Measurements from ENCODE around the gene PLIN3. TPM values are rescaled to one million over a fixed set of nuclear protein-coding genes. Genes with fewer than 3 reads are reported as not detected.
A peak's percentile ranks its signal among the peaks of the same experiment; 100 is the strongest.
"Not testable (repeated sequence)": the region's sequence is repeated elsewhere in the genome, so short reads cannot be mapped to it uniquely, and the experiment has no call there.

PLIN3 gene
- polyA plus RNA-seq, 3 donors, result 22.0 to 55.5 (median 46.2) TPM

GRCh38 chr19:4856468-4856867, 11.0 kb downstream of the PLIN3 start:
- WGBS, 3 donors, result 68 to 95% (median 94%) methylated on average over 12 of the region's 12 CpGs
- H3K27ac ChIP-seq (ENCODE audit: low read depth, low read length), result not testable (repeated sequence)

- not testable (repeated sequence) for H3K27ac ChIP-seq (ENCODE audit: low read depth, low read length)
- WGBS, 3 donors, result 90 to 91% (median 90%) methylated on average over 8 of the region's 8 CpGs
Observed at GRCh38 chr19:4853506-4853905, 14.0 kb downstream of the PLIN3 start.

DNA sequence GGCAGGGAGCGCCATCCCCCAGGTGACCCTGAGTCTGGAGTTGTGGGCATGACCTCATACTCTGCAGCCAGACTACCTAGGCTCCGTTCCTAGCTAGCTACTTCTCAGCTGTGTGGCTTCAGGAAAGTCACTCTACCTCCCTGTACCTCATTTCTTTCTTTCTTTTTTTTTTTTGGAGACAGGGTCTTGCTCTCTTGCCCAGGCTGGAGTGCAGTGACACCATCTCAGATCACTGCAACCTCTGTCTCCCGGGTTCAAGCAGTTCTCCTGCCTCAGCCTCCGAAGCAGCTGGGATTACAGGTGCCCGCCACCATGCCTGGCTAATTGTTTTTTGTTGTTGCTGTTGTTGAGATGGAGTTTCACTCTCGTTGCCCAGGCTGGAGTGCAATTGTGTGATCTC, 15.0 kb downstream of the PLIN3 start:
- H3K27ac ChIP-seq (ENCODE audit: low read depth, low read length), result no peak overlapping the region
- WGBS, 3 donors, result 91 to 92% (median 92%) methylated on average over 6 of the region's 6 CpGs

DNA sequence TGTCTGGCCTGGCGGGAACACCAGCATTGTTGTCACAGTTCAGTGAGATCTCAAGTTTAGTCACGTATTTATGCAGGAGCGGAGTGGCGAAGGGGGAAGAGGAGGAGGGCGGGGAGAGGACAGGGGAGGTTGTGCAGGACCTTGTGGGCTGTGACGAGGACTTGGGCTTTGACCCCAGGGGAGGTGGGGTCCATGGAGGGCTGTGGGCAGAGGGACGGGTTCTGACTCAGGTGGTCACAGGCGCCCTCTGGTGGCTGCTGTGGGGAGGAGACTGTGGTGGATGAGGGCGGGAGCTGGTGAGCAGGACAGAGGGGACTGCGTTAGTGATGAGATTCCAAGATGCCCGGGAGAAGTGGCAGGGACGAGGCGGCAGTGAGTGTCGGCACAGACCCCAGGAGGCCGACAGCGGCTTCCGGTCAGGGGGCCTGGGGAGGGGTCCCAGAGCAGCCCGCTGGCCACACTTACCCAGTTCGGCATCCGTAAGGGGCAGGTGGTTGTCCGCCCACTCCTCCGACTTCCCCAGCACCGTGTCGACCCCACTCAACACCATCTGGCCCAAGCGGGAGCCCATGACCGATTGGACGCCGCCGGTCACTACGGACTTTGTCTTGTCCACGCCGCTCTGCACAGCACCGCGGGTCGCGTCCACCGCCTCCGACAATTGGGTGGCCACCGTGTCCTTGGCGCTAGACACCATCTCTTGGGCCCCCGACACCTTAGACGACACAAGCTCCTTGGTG, 15.7 kb downstream of the PLIN3 start:
- 80 to 83% (median 81%) methylated on average over 37 to 42 of the region's 42 CpGs for WGBS, 3 donors
- H3K27ac ChIP-seq (ENCODE audit: low read depth, low read length), result no peak overlapping the region

DNA sequence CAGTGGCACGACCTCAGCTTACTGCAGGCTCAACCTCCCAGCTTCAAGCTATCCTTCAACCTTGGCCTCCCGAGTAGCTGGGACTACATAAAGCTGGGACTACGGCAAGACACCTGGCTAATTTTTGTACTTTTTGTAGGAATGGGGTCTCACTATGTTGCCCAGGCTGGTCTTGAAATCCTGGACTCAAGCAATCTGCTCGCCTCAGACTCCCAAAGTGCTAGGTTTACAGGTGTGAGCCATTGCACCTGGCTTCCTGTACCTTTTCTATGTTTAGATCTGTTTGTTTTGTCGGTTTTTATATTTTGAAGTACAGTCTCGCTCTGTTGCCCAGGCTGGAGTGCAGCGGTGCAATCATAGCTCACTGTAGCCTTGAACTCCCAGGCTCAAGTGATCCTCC, 18.4 kb downstream of the PLIN3 start:
- H3K27ac ChIP-seq (ENCODE audit: low read depth, low read length), result no peak overlapping the region
- 83 to 97% (median 97%) methylated on average over 7 of the region's 7 CpGs for WGBS, 3 donors

DNA sequence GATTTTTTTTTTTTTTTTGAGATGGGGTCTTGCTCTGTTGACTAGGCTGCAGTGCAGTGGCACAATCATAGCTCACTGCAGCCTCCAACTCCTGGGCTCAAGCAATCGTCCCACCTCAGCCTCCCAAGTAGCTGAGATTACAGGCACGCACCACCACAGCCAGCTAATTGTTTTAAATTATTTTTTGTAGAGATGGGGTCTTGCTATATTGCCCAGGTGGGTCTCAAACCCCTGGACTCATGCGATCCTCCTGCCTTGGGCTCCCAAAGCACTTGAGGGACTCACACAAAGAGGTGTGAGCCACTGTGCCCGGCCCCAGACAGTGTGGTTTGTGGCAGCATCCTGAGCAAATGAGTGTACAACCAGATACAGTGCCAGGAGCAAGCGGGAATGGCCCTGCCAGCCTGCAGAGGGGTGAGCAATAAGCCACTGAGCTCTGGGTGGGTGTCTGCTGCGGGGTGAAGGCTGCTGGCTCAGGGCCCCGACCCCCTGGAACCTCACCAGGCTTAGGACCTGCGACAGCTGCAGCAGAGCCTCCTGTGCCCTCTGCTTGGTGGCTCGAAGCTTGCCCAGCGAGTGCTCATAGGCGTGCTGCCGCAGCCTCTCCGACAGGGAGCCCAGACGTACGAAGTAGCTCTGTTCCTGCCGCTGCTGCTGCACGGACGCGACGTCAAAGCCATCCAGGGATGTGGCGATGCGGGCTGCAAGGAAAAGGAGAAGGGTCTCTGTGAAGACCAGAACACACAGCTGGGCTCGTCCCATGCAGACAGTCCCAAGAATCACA, 20.1 kb downstream of the PLIN3 start:
- H3K27ac ChIP-seq (ENCODE audit: low read depth, low read length), result no peak overlapping the region
- 96 to 97% (median 96%) methylated on average over 23 of the region's 23 CpGs for WGBS, 3 donors

DNA sequence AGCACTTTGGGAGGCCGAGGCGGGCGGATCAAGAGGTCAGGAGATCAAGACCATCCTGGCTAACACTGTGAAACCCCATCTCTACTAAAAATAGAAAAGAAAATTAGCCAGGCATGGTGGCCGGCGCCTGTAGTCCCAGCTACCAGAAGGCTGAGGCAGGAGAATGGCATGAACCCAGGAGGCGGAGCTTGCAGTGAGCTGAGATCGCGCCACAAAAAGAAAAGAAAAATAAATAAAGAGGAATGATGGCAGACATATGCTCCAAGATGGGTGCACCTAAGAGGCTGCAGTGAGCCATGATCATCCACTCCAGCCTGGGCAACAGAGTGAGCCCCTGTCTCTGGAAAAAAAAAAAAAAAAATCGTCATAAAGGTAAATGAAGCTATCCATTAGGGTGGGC, 21.5 kb downstream of the PLIN3 start:
- not testable (repeated sequence) for H3K27ac ChIP-seq (ENCODE audit: low read depth, low read length)
- WGBS, 3 donors, result 80 to 86% (median 82%) methylated on average over 5 to 9 of the region's 9 CpGs

DNA sequence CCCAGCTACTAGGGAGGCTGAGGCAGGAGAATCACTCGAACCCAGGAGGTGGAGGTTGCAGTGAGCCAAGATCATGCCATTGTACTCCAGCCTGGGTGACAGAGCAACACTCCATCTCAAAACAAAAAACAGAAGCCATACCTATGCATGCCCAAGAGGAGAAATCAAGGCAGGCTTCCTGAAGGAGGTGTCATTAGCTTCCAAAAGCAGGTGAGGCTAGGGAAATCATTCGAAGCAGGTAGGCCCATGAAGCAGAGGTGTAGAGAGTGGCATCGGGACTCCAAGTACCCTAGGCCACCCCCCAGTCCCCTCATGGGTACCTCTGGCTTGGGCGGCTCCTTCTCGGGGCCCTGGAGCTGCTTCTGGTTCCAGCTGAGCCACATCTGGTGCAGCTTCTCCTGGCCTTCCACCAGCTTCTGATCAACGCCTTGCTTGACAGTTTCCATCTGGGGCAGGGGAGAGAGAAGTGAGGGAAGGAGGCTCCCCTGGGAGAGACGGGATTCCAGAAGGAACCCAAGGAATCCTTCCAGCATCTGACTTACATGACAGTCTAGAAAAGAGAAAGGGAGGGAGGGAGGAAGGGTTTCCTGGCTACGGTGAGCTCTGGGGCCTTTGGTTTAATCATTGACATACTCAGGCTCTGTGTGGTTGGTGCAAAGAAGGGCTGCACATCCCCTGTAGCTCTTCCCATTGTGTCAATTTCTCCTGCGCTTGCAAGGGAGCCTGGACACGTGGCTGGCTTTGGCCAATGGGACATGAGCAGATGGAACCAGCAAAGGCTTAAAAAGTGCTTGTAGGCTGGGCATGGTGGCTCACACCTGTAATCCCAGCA, 22.9 kb downstream of the PLIN3 start:
- H3K27ac ChIP-seq (ENCODE audit: low read depth, low read length), result no peak overlapping the region
- 65 to 81% (median 77%) methylated on average over 10 of the region's 10 CpGs for WGBS, 3 donors

DNA sequence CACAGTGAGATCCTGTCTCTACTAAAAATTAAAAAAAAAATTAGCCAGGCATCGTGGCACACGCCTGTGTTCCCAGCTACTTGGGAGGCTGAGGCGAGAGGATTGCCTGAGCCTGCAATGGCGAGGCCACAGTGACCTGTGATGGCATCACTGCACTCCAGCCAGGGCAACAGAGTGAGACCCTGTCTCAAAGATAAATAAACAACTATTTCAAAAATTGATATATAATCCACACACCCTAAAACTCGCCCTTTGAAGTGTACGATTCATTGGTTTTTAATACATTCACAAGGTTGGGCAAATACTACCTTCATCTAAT, 23.9 kb downstream of the PLIN3 start:
- WGBS, 3 donors, result 94 to 97% (median 96%) methylated on average over 6 of the region's 6 CpGs
- no peak overlapping the region for H3K27ac ChIP-seq (ENCODE audit: low read depth, low read length)

DNA sequence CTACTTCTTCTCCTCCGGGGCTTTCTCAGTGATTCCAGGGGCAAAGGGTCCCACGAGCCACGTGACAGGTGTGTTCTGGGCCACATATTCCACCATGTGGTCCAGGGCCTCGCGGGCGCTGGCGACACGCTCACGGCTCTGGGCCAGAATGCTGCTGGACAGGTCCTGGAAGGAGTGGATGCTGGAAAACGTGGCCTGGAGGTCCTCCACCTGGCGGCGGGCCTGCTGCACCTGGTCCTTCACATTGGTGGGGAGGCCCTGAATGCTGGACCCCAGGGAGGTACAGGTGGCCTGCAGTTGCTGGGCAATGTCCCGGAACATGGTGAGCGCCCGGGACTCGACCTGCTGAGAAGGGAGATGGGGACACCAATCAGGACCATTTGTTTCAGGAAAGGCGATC, 28.3 kb downstream of the PLIN3 start:
- no peak overlapping the region for H3K27ac ChIP-seq (ENCODE audit: low read depth, low read length)
- 94 to 97% (median 96%) methylated on average over 17 of the region's 17 CpGs for WGBS, 3 donors

DNA sequence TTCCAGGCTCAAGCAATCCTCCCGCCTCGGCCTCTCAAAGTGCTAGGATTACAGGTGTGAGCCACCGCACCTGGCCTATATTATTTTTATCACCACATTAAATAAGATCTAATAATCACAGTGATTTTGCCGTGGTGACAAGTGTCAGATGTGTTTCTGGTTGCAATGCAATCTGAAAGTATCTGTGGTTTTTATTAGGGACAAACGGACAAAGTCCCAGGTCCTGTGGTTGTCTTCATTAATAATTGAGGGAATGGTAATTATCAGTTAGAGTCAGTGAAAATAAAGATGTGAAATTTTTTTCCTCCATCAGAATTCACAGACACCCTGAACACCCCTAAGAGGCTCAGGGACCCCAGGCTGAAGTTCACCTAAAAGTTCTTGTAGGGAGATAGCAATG, 34.7 kb downstream of the PLIN3 start:
- H3K27ac ChIP-seq (ENCODE audit: low read depth, low read length), result no peak overlapping the region
- 81 to 90% (median 86%) methylated on average over 5 of the region's 5 CpGs for WGBS, 3 donors

GRCh38 chr19:4831979-4832340, 35.5 kb downstream of the PLIN3 start:
- H3K27ac ChIP-seq (ENCODE audit: low read depth, low read length), result not testable (repeated sequence)
- 25 to 31% (median 26%) methylated on average over 9 of the region's 9 CpGs for WGBS, 3 donors

GRCh38 chr19:4831304-4831978, 36.0 kb downstream of the PLIN3 start, which contains the start of gene TICAM1:
Gene TICAM1, minus strand, starts transcription at chr19:4831712. Its CDS starts 13,335 bp downstream, at chr19:4818377.
- 0 to 1% (median 0%) methylated on average over 31 to 52 of the region's 52 CpGs for WGBS, 3 donors
- peak within 1 kb of the TSS; percentile 85 for H3K27ac ChIP-seq (ENCODE audit: low read depth, low read length)

DNA sequence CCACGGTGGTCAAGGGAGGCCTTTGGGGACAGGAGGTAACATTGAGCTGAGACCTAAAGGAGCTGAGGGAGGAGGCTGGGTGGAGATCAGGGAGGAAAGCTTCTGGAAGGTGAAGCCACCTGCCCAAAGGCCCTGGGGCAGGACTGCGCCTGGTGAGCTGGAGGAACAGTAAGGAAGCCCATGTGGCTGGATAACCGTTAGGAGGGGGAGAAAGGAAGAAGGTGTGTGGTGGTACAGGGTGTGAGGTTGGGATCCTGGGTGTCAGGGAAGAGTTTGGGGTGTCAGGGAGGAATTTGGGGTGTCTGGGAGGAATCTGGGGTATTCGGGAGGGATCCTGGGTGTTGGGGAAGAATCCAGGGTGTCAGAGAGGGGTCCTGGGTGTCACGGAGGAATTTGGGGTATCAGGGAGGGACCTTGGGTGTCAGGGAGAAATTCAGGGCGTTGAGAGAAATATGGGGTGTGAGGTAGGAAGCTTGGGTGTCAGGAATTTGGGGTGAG, 36.6 kb downstream of the PLIN3 start:
- WGBS, 3 donors, result 56 to 62% (median 60%) methylated on average over 6 of the region's 6 CpGs
- peak overlapping the region; percentile 85 for H3K27ac ChIP-seq (ENCODE audit: low read depth, low read length)

DNA sequence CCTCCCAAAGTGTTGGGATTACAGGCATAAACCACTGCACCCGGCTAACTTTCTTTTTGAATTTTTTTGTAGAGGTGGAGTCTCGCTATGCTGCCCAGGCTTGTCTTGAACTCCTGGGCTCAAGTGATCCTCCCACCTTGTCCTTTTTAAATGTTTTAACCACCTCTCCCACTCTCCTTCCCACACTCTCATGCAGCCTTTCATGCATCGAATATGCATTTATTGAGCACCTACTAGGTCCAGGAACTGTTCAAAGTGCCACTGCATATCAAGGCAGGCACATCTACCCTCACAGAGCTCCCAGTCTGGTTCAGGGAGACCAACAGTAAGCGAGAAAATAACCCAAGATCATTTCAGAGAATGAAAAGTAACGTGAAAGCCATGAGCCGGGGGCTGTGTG, 37.1 kb downstream of the PLIN3 start:
- 82 to 91% (median 89%) methylated on average over 6 of the region's 6 CpGs for WGBS, 3 donors
- no peak overlapping the region for H3K27ac ChIP-seq (ENCODE audit: low read depth, low read length)

DNA sequence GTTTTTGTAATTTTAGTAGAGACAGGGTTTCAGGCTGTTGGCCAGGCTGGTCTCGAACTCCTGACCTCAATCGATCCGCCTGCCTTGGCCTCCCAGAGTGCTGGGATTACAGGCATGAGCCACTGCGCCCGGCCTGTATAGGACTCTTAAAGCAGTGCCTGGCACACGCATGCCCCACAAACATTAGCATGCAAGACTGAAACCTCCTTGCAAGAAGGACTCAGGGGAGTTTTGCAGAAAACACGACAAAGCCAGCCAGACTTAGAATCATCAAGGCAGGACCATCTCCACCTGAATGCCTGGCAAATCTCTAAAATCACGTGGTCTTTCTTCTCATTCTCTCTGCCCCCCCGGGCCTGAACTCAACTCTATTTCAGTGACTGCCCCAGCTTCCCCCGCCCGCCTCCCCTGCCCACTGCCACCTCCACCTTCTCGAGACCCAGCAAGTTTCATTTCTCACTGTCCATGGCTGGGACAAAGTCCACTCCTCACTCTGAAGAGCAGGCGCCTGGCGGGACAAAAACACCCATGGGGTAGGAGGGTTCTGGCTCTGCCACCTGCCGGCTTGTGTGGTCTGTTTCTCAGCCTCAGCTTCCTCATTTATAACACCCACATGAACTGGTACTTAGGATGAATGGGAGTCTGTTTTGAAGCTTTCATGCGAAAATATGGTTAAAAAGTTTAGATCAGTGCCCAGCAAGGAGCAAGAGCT, 38.3 kb downstream of the PLIN3 start:
- H3K27ac ChIP-seq (ENCODE audit: low read depth, low read length), result no peak overlapping the region
- WGBS, 3 donors, result 36 to 62% (median 58%) methylated on average over 16 of the region's 16 CpGs

DNA sequence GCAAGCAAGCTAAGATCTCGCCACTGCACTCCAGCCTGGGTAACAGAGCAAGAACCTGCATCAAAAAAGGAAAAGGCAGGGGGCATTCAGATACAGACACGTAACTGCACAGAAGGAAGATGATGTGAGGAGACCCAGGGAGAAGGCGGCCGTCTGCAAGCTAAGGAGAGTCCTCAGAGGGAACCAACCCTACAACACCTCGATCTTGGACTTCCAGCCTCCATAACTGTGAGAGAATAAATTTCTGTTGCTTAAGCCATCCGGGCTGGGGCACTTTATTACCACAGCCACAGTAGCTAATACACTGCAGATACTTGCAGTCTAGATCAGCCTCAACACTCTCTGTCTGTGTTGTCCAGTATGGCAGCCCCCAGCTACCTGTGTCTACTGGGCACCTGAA, 43.9 kb downstream of the PLIN3 start:
- 79 to 92% (median 85%) methylated on average over 6 of the region's 6 CpGs for WGBS, 3 donors
- H3K27ac ChIP-seq (ENCODE audit: low read depth, low read length), result no peak overlapping the region

DNA sequence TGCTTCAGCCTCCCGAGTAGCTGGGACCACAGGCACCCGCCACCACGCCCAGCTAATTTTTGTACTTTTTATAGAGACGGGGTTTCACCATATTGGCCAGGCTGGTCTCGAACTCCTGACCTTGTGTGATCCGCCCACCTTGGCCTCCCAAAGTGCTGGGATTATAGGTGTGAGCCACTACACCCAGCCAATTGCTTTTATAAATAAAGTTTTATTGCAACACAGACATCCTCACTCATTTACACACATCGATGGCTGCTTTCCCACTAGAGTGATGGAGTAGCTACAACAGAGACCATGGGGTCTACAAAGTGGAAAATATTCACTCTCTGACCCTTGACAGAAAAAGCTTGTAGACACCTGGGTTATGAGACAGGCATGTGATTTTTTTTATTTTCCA, 45.1 kb downstream of the PLIN3 start:
- not testable (repeated sequence) for H3K27ac ChIP-seq (ENCODE audit: low read depth, low read length)
- 94 to 97% (median 95%) methylated on average over 7 of the region's 7 CpGs for WGBS, 3 donors

All from adipose tissue (tissue), 3 donors.